Measurements from ENCODE around the gene HDAC2. TPM values are rescaled to one million over a fixed set of nuclear protein-coding genes. Genes with fewer than 3 reads are reported as not detected.
"Not testable (repeated sequence)": the region's sequence is repeated elsewhere in the genome, so short reads cannot be mapped to it uniquely, and the experiment has no call there.

The HDAC2 gene
- 263 to 276 TPM (median 273 TPM) in 3 replicates for total RNA-seq

DNA sequence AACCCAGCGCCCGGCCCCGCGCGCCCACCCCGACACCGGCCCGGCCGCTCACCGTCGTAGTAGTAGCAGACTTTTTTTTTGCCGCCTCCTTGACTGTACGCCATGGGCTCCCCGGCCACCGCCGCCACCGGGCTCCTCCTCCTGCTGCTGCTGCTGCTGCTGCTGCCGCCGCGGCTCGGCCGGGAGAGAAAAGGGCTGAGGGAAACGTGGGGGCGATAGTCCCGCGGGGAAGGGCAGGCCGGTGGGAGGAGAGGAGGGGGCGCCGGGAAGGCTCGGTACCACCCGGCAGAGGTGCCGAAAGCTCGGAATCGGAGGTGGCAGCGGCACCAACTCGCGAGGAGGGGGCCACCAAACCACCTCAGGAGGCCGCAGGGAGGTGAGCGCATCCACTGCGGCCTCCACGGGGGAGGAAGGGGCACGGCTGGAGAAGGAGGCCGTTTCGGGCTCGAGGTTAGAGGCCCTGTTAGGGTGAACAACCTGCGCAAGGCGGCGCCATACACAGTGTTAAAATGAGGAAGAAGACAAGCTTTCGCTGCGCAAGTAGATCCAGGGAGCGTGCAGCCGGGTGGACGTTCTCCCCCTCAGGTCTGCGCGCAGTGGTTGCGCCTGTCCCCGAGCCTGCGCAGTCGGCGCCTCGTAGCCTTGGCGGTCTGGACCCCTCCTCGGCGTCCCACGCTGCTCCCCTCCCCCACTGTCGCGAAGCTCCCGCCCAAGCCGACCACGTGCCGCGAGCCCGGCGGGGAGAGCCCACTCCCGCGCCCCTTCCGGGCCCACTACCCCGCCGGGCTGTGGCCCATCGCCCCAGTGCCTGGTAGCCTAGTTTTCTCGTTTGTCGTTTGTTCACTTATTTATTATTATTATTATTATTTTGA is at the start of gene HDAC2:
TSS of gene HDAC2 (minus strand) at position 344 of the 872 bp plus-strand sequence. CDS start at position 104, 240 bp downstream.
- H3K4me1 Mint-ChIP-seq: peaks cover 34% of the 10 kb centered on the region
- TF ChIP-seq, protein P1, sequence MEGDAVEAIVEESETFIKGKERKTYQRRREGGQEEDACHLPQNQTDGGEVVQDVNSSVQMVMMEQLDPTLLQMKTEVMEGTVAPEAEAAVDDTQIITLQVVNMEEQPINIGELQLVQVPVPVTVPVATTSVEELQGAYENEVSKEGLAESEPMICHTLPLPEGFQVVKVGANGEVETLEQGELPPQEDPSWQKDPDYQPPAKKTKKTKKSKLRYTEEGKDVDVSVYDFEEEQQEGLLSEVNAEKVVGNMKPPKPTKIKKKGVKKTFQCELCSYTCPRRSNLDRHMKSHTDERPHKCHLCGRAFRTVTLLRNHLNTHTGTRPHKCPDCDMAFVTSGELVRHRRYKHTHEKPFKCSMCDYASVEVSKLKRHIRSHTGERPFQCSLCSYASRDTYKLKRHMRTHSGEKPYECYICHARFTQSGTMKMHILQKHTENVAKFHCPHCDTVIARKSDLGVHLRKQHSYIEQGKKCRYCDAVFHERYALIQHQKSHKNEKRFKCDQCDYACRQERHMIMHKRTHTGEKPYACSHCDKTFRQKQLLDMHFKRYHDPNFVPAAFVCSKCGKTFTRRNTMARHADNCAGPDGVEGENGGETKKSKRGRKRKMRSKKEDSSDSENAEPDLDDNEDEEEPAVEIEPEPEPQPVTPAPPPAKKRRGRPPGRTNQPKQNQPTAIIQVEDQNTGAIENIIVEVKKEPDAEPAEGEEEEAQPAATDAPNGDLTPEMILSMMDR (IDR thresholded peaks at IDR 0.05; ENCODE audit: unreplicated experiment): no peak
- H3K9me3 Mint-ChIP-seq: no peaks in the 10 kb centered on the region
- H3K4me3 Mint-ChIP-seq: peak within 1 kb of the TSS; percentile 99
- H3K36me3 Mint-ChIP-seq: no peaks in the 10 kb centered on the region
- H3K27ac Mint-ChIP-seq: peak within 1 kb of the TSS; percentile 100
- peak; percentile 76 to 91 for DNase-seq (ENCODE audit: low spot score in 2 of 2, unreplicated experiment in 2 of 2)
- no peaks in the 10 kb centered on the region for H3K27me3 Mint-ChIP-seq (ENCODE audit: low read depth)

DNA sequence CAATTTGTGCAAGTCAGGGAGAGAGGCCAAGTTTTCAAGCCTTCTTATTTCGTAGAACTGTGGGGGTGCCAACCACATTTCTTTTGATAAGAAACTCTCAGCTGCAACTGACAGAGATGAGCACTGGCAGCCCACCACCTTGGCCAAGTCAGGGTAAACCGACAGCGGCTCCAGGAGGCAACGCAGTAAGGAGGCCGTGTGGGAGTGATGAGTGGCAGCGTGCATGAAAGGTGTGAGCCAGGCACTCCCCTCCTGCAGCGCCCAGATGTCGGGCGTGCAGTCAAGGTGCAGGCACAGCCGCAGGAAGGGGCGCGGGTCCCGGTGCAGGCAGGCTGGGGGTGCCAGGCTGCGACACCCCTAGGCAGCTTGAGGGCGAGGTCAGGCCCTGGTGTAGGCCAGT is 49.2 kb upstream of the HDAC2 start:
- peaks cover 15% of the 10 kb centered on the region for H3K4me1 Mint-ChIP-seq
- TF ChIP-seq, protein P1 (IDR thresholded peaks at IDR 0.05; ENCODE audit: unreplicated experiment): no peak
- no peak overlapping the region for H3K27ac Mint-ChIP-seq
- H3K36me3 Mint-ChIP-seq: peaks cover 8% of the 10 kb centered on the region
- H3K9me3 Mint-ChIP-seq: peaks cover 25% of the 10 kb centered on the region
- H3K27me3 Mint-ChIP-seq (ENCODE audit: low read depth): no peaks in the 10 kb centered on the region
- no peak overlapping the region for H3K4me3 Mint-ChIP-seq
- no peak for DNase-seq (ENCODE audit: low spot score in 2 of 2, unreplicated experiment in 2 of 2)

DNA sequence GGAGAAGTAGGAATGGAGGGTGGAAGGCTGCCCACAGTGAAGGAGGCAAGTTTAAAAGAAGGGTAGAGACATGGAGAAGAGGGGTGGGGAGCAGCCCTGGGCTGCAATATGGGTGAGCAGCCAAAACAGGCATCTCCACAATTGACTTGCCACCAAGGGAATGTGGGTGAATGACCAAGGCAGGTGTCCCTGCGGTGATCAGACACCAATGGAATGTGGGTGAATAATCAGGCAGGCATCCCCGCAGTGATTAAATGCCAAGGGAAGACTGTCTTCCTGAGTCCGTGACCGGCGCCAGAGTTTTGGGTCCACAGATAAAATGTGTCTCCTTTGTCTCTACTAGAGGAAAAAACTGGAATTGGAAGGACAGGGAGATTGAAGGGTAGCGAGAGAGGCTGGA is 46.2 kb upstream of the HDAC2 start:
- not testable (repeated sequence) for H3K27ac Mint-ChIP-seq, H3K4me3 Mint-ChIP-seq
- H3K9me3 Mint-ChIP-seq: peaks cover 25% of the 10 kb centered on the region

DNA sequence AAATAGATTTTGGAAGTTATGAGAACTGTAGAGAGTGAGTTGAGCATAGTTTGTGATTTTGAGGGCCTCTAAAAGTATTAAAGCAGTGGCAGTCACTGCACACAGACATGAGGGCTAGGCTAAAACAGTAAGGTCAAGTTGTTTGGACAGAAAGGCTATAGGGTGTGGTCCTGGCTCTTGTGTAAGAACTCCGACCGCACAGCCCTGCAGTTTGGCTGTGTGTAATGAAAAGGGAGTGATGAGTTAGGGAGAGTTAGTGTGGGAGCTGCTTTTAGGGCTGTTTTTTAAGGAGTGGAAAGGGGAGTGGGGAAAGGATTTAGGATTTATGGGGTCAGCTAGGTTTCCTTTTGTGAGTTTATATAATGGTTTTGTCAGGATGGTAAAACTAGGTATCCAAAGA is 43.2 kb upstream of the HDAC2 start:
- not testable (repeated sequence) for H3K36me3 Mint-ChIP-seq
- peaks cover 17% of the 10 kb centered on the region for H3K9me3 Mint-ChIP-seq

More for the DNA sequence above, 46.2 kb upstream of the HDAC2 start:
- not testable (repeated sequence) for DNase-seq (ENCODE audit: low spot score in 2 of 2, unreplicated experiment in 2 of 2); H3K36me3 Mint-ChIP-seq; H3K27me3 Mint-ChIP-seq (ENCODE audit: low read depth)
- H3K4me1 Mint-ChIP-seq: peaks cover 15% of the 10 kb centered on the region

DNA sequence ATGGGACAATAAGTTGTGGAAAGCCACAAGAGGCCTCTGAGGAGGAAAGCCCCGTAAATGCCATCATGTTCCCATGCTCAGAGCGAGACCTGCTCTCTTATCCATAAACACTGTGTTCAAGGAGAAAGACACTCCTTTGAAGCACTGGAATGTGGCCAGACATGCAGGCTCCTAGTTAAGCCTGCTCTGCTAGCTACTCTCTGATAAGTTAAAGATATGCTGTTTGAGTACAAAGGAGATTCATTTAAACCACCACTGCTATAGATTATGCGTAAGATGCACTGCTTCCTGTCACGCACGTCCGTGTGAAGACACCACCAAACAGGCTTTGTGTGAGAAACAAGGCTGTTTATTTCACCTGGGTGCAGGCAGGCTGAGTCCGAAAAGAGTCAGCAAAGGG is 40.5 kb upstream of the HDAC2 start:
- H3K27ac Mint-ChIP-seq: not testable (repeated sequence)
- DNase-seq (ENCODE audit: low spot score in 2 of 2, unreplicated experiment in 2 of 2): peak in 1 of 2 experiments; percentile 53

More for the DNA sequence above, 43.2 kb upstream of the HDAC2 start:
- not testable (repeated sequence) for H3K27me3 Mint-ChIP-seq (ENCODE audit: low read depth); DNase-seq (ENCODE audit: low spot score in 2 of 2, unreplicated experiment in 2 of 2); H3K4me3 Mint-ChIP-seq; H3K27ac Mint-ChIP-seq
- H3K4me1 Mint-ChIP-seq: peaks cover 42% of the 10 kb centered on the region

DNA sequence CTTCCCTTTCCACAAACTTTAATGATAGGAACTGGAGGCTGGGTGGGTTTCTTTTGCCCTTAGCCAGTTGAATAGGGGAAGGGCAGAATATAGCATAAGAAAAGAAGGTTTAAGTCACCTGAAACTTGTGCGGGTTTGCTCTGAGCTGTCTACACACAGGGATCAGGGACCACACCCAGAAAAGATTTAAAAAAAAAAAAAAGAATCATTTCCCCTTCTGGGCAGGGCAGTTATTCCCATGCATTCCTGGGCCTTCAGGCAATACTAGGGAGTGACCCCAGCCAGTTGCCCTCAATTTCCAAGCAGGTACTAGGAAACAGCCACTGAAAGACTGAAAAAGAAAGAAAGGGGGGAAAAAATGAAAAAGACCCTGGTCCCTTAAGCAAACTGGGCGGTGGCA is 39.6 kb upstream of the HDAC2 start:
- Mint-ChIP-seq H3K27ac (no peak overlapping the region), H3K4me1 (peaks cover 50% of the 10 kb centered on the region), H3K9me3 (no peaks in the 10 kb centered on the region), H3K4me3 (peak overlapping the region; percentile 57), H3K27me3 (ENCODE audit: low read depth) (no peaks in the 10 kb centered on the region), H3K36me3 (peaks cover 5% of the 10 kb centered on the region)
- TF ChIP-seq, protein P1 (IDR thresholded peaks at IDR 0.05; ENCODE audit: unreplicated experiment): no peak
- no peak for DNase-seq (ENCODE audit: low spot score in 2 of 2, unreplicated experiment in 2 of 2)

More for the DNA sequence above, 40.5 kb upstream of the HDAC2 start:
- H3K27me3 Mint-ChIP-seq (ENCODE audit: low read depth); H3K9me3 Mint-ChIP-seq; H3K36me3 Mint-ChIP-seq: not testable (repeated sequence)
- Mint-ChIP-seq H3K4me1 (peaks cover 59% of the 10 kb centered on the region), H3K4me3 (peak overlapping the region; percentile 57)

DNA sequence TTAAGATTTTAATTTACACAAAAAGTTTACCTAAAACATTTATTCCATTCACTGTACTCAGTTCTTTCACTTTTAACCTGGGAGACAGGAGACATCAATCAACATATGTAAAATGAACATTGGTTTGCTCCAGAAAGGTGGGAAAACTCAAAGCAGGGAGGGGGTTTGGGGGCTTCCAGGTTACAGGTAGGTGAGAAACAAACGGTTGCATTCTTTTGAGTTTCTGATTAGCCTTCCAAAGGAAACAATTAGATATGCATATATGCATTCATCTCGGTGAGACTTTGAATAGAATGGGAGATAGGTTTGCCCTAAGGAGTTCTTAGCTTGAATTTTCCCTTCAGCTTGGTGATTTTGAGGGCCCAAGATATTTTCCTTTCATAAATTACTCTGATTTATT is 38.2 kb upstream of the HDAC2 start:
- Mint-ChIP-seq H3K9me3 (peaks cover 6% of the 10 kb centered on the region), H3K4me1 (peaks cover 50% of the 10 kb centered on the region), H3K27ac (peak overlapping the region; percentile 94), H3K27me3 (ENCODE audit: low read depth) (no peaks in the 10 kb centered on the region), H3K36me3 (peaks cover 12% of the 10 kb centered on the region), H3K4me3 (peak overlapping the region; percentile 57)
- TF ChIP-seq, protein P1 (IDR thresholded peaks at IDR 0.05; ENCODE audit: unreplicated experiment): no peak
- DNase-seq (ENCODE audit: low spot score in 2 of 2, unreplicated experiment in 2 of 2): no peak
